Memory B cell (primary cell): ENCODE results near the gene MPRIP.
"Not testable (repeated sequence)": the region's sequence is repeated elsewhere in the genome, so short reads cannot be mapped to it uniquely, and the experiment has no call there.

Experiments
- ATAC-seq: fragments of 150-1000 bp; cut with Tn5 transposase; 2 replicates; pipeline ENCODE4 v1.10.0; 2021; ENCODE audit warnings: low read depth, mild to moderate bottlenecking, moderate library complexity
- DNase-seq, 2 donors: peaks; one replicate each; pipeline ENCODE4 v3.0.0; 2022; ENCODE audit warnings: low spot score in 2 of 2
- H3K27ac Mint-ChIP-seq: one replicate; pipeline ENCODE4 v1.8.0; 2022; ENCODE audit warnings: mild to moderate bottlenecking, moderate library complexity, mixed read lengths
- H3K27me3 Mint-ChIP-seq: one replicate; pipeline ENCODE4 v1.8.0; 2022; ENCODE audit warnings: mixed read lengths
- H3K36me3 Mint-ChIP-seq: one replicate; pipeline ENCODE4 v1.8.0; 2022; ENCODE audit warnings: mild to moderate bottlenecking, mixed read lengths
- H3K4me1 Mint-ChIP-seq: one replicate; pipeline ENCODE4 v1.8.0; 2022; ENCODE audit warnings: mixed read lengths
- H3K4me3 Mint-ChIP-seq: one replicate; pipeline ENCODE4 v1.8.0; 2022; ENCODE audit warnings: mild to moderate bottlenecking, moderate library complexity, mixed read lengths
- H3K9me3 Mint-ChIP-seq: one replicate; pipeline ENCODE4 v1.8.0; 2022; ENCODE audit warnings: mixed read lengths

The MPRIP gene

GRCh38 chr17:17004997-17005614 is 37.2 kb upstream of the MPRIP start:
- not testable (repeated sequence) for H3K9me3 Mint-ChIP-seq, ATAC-seq, H3K27me3 Mint-ChIP-seq, H3K36me3 Mint-ChIP-seq, DNase-seq, H3K4me3 Mint-ChIP-seq
- peaks cover 11% of the 10 kb centered on the region for H3K4me1 Mint-ChIP-seq
- H3K27ac Mint-ChIP-seq = peak overlapping the region; percentile 55

DNA sequence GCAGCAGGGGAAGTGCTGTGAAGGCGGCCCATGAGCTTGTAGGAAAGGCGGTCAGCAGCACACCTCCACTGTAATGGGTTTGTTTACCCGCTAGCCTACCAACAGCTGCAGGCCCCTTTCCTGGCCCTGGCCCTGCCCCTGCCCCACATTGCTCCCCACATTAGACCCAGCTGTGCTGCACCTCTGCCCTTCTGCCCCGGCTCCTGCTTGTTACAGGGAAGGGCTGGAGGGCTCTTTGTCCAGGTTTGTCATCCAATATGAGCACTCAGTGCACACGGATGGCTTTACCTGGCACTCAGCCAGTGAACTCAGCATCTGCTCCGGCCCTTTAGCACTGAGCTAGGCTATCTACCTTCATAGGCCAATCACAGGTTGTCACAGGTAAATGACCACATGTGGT is 34.4 kb upstream of the MPRIP start:
- H3K36me3 Mint-ChIP-seq, H3K9me3 Mint-ChIP-seq, H3K27me3 Mint-ChIP-seq, H3K4me3 Mint-ChIP-seq, H3K4me1 Mint-ChIP-seq, ATAC-seq, H3K27ac Mint-ChIP-seq, DNase-seq: not testable (repeated sequence)

GRCh38 chr17:17008621-17009397 is 33.4 kb upstream of the MPRIP start:
- ATAC-seq, H3K4me3 Mint-ChIP-seq, H3K27me3 Mint-ChIP-seq, H3K27ac Mint-ChIP-seq, H3K36me3 Mint-ChIP-seq, H3K9me3 Mint-ChIP-seq, DNase-seq, H3K4me1 Mint-ChIP-seq: not testable (repeated sequence)

GRCh38 chr17:17009972-17010371 is 32.3 kb upstream of the MPRIP start:
- not testable (repeated sequence) for H3K9me3 Mint-ChIP-seq, DNase-seq, H3K27me3 Mint-ChIP-seq, H3K4me1 Mint-ChIP-seq, H3K4me3 Mint-ChIP-seq, ATAC-seq, H3K36me3 Mint-ChIP-seq, H3K27ac Mint-ChIP-seq

DNA sequence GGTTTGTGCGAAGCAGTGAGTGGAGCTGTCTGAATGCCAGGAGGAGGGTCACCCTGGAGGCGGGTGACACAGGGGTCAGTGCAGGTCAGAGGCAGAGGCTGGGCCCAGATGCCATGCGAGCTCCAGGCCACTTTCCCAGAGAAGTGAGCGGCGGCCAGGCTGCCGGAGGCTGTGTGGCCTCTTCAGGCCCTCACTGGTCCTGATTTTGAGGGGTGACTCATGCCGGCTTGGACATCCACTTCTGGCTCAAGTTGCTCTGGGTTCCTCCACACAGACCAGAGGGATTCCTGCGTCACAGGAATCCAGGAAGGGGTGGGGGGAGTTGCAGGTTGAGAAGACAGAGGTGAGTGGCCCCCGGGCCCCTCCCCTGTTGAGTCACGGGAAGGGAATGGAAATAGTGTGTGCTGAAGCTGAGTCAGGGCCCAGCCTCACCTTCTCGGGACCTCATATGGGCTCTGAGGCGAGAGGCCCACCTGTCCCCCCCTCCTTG is 31.7 kb upstream of the MPRIP start:
- DNase-seq, H3K4me1 Mint-ChIP-seq, H3K27me3 Mint-ChIP-seq, ATAC-seq, H3K27ac Mint-ChIP-seq, H3K9me3 Mint-ChIP-seq, H3K4me3 Mint-ChIP-seq, H3K36me3 Mint-ChIP-seq: not testable (repeated sequence)

DNA sequence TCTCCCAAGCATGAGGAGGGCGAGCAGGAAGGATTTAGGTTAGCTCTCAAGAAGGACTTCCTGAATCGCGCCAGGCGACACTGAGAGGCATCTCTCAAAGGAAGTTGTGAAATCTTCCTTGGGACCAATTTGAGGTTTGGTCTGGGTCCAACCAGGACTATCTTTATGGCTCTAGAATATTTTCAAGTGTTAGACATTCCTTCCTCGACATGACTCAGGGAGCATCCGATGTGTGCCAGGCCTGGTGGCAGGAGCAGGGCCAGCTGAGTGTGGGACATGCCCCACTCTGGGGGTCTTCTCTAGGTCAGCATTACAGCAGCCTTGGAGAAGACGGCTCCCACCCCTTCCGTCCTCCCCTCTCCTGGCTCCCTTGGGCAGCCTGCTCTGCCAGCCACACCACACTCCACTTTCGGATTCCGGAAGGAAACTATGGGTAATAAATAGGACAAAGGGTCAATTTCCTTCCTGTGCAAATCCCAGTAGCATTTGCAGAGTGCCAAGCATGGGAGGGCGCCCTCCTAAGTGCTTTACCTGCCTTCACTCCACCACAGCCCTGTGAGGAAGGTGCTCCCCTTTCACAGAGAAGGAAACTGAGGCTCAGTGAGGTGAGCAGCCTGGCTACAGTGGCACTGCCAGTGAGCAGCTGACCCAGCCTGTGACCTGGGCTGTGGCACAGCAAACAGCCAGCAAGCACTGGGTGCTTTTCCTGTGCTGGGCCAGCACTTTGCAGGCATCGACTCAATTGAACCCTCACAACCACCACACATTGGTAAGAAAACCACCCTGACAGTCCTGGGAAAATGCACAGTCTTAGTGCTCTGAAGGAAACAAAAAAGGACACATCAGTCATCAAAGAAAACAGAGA is 31.0 kb upstream of the MPRIP start:
- ATAC-seq, DNase-seq: not testable (repeated sequence)

GRCh38 chr17:17013828-17014747 is 28.2 kb upstream of the MPRIP start:
- not testable (repeated sequence) for ATAC-seq

More for the DNA sequence above, 31.0 kb upstream of the MPRIP start:
- not testable (repeated sequence) for H3K9me3 Mint-ChIP-seq, H3K4me3 Mint-ChIP-seq, H3K4me1 Mint-ChIP-seq, H3K27ac Mint-ChIP-seq, H3K36me3 Mint-ChIP-seq, H3K27me3 Mint-ChIP-seq

GRCh38 chr17:17014748-17015124 is 27.5 kb upstream of the MPRIP start:
- not testable (repeated sequence) for H3K4me3 Mint-ChIP-seq, H3K27ac Mint-ChIP-seq, H3K27me3 Mint-ChIP-seq, H3K9me3 Mint-ChIP-seq, DNase-seq, ATAC-seq, H3K36me3 Mint-ChIP-seq
- peaks cover 12% of the 10 kb centered on the region for H3K4me1 Mint-ChIP-seq

More at GRCh38 chr17:17013828-17014747, 28.2 kb upstream of the MPRIP start:
- H3K9me3 Mint-ChIP-seq, DNase-seq, H3K27me3 Mint-ChIP-seq, H3K4me3 Mint-ChIP-seq, H3K27ac Mint-ChIP-seq, H3K36me3 Mint-ChIP-seq: not testable (repeated sequence)
- H3K4me1 Mint-ChIP-seq = peaks cover 12% of the 10 kb centered on the region

DNA sequence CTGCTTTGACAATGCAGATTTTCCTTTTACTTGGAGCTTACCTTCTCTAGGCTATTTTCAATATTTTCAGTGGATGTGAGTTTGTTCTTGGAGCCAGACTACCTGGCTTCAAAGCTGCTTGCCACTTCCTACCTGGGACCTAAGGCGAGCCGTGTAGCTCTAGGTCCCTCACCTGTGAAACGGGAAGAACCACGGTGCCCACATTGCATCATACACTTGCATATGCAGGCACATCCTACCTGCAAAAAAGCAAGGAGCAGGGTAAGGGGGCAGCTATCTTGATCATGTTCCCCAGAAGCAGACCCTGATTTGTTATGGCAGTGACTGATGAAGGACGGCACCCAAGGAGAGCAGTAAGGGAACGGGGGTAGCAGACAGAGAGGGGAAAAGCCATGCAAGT is 27.0 kb upstream of the MPRIP start:
- Mint-ChIP-seq H3K4me3 (no peak overlapping the region), H3K9me3 (no peaks in the 10 kb centered on the region), H3K27ac (no peak overlapping the region), H3K36me3 (no peaks in the 10 kb centered on the region), H3K27me3 (no peaks in the 10 kb centered on the region), H3K4me1 (peaks cover 12% of the 10 kb centered on the region)
- DNase-seq = no peak
- no peak for ATAC-seq

GRCh38 chr17:17016199-17017197 is 25.8 kb upstream of the MPRIP start:
- not testable (repeated sequence) for H3K27me3 Mint-ChIP-seq, H3K36me3 Mint-ChIP-seq, DNase-seq, H3K4me3 Mint-ChIP-seq, H3K9me3 Mint-ChIP-seq
- Mint-ChIP-seq H3K27ac (peak overlapping the region; percentile 25), H3K4me1 (peaks cover 12% of the 10 kb centered on the region)
- ATAC-seq = peak; percentile 31

- Mint-ChIP-seq H3K4me1 (peaks cover 12% of the 10 kb centered on the region), H3K9me3 (no peaks in the 10 kb centered on the region), H3K36me3 (no peaks in the 10 kb centered on the region), H3K27me3 (no peaks in the 10 kb centered on the region), H3K27ac (no peak overlapping the region), H3K4me3 (no peak overlapping the region)
- no peak for DNase-seq
- no peak for ATAC-seq
Observed at GRCh38 chr17:17017343-17018014, 24.8 kb upstream of the MPRIP start.

DNA sequence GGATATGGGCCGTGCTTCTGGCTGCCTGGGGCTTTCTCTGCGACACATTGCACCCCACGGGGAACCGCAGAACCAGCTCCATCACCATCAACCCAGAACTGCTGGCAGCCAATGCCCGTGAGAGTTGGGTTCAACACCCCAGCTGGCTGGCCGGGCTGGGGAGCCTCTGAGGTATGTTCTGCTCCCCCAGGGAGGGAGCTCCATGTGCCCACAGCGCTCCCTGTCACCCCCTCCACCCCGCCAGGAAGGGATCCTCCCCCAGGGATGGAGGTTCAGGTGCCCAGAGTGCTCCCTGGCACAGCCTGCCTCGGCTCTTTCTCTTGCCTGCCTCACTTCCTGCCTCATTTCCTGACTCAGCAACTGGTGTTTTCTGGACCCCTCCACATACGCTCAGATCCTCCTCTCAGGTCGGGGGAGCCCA is 24.2 kb upstream of the MPRIP start:
- no peaks in the 10 kb centered on the region for H3K9me3 Mint-ChIP-seq
- H3K36me3 Mint-ChIP-seq = no peaks in the 10 kb centered on the region
- H3K27ac Mint-ChIP-seq = no peak overlapping the region
- ATAC-seq = no peak
- H3K4me1 Mint-ChIP-seq = peaks cover 12% of the 10 kb centered on the region
- no peak overlapping the region for H3K4me3 Mint-ChIP-seq
- no peak for DNase-seq
- no peaks in the 10 kb centered on the region for H3K27me3 Mint-ChIP-seq
